ENCODE data around the gene TRPM3.

Gene TRPM3

DNA sequence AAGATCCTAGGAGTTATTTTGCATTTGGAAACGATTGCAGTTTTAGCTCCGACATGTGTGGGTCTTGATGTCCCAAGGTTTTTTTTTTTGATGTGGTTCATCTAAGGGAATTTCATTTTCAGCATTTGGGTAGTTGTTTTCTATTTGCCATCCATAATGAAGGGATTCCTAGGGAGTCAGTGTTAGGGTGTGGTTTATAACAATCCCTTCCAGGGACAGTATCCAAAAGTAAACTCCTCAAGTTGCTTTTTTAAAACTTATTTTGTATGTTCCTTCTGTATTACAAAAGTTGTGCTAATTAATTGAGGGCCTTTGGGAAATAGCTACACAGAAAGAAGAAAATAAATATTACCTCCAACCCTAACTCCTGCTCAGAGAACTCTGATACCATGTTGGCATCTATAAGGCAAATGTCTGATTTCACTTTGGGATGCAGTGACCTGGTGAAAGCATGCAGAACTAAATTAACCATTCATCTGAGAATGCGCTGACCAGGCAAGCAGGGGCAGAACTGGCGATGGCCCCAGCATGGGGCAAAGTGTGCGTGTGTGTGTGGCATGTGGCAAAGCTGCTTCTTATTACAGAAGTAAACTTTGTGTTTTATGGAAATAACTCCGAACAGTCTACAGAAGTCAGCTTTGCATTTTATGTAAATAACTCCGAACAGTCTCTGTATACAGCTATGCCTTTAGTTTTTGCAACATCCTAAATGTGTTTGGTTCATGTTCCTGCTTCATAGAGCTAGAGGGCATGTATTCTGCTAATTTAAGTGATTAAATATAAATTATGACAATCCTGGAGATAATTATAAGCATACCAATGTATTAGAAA lies 237.2 kb downstream of the TRPM3 start:
- DNase-seq (ENCODE audit: low spot score), result no peak

DNA sequence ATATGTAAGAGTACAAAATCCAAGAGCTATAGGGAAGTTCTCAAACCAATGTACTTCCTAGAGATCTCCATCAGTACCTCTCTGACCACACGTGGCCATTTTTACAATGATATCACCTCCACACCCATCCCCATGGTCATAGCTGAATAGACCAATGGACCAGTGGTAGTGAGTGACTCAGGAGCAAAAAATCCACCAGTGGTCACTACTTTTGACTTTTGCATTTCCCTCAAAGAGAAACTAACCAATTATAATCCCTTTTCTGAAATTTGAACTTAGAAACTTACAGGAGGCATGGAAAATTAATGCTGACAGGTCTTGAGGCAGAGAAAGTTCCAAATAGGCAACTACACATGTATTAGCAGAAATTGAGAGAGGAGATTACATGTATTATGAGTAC lies 238.4 kb downstream of the TRPM3 start:
- DNase-seq (ENCODE audit: low spot score), result no peak

DNA sequence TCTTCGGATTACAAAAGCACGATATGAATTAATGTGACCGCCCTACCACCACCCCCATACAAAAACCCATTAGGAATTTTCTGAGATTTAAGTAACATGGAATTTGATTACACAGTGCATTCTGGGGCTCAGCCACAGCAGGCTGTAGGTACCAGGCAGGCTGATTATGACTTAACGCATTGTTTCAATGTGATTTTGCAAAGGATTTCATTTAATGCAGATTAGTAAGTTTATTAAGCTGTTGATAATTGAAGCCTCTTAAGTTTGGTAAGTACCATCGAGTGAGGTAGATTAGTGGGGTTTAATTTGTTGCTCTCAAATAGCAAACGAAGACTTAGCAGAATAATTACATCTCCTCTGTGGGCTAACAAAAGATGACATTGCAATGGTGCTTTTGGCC lies 240.1 kb downstream of the TRPM3 start:
- no peak for DNase-seq (ENCODE audit: low spot score)

DNA sequence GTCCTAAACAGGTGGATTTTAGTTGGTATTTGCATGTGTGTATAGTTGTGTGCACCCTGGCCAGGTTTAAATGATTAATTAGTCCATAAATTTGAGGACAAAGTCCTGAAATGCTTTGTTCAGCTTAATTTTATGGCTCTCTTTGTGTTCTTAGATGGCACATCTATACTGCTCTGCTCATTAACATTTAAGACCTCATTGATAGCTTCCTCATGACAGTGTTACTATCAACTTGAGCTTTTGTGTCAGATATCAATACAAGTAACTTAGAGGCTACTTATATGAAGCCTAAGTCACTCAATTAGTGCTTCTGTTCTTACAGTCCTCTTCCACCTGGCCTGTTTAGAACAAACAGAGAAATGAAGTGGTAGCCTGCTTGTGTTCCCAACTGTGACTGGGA lies 240.9 kb downstream of the TRPM3 start:
- no peak for DNase-seq (ENCODE audit: low spot score)

DNA sequence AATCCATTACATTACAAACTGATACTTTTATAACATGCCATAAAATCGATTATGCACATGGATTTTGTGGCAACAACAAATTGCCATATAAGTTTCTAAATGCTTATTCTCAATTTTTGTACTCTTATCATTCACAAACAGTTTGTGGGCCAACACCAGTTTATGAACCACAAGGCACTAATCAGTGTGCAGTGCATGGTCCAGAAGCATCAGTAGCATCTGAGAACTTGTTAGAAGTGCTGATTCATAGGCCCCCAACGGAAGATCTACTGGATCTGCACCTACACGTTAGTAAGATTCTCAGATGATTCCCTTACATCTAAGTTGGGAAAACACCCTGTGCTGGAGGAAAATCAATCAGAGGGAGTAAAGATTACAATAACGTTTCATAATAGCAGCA lies 242.8 kb downstream of the TRPM3 start:
- DNase-seq (ENCODE audit: low spot score), result no peak

DNA sequence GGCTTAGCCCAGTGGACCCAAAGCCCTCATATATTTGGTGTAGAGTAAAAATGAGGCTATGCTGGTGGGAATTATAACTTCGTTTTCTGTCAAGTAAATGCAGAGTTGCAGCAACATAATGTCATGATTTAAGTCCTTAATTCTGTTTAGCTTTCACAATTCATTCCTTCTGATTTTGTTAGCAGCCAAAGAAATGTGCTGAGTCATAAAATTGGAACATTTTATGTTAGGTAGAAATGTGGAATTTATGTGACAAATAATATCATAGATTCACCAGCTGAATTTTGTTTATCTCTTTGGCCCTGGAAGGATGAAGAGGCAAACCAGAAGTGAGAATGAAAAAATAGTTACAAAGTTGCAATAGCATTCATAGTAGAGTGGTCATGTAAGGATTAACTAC lies 247.0 kb downstream of the TRPM3 start:
- no peak for DNase-seq (ENCODE audit: low spot score)

DNA sequence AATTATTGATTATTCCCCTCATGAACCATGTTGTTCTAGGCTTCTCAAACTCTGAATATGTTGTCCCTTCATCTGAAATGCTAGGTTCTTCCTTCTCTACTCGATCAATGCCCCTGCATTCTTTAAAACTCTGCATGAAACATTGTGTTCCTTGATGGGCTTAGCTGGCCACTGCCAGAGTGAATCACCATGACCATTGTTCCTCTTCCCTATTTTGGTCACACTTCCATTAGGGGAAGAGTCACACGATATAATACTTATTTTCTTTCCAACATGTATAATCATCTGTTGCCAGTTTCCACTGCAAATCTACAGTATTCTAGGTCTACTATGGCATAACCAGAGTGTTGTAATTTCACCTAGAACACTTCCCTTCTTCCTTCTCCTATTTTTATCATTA lies 247.9 kb downstream of the TRPM3 start:
- no peak for DNase-seq (ENCODE audit: low spot score)

DNA sequence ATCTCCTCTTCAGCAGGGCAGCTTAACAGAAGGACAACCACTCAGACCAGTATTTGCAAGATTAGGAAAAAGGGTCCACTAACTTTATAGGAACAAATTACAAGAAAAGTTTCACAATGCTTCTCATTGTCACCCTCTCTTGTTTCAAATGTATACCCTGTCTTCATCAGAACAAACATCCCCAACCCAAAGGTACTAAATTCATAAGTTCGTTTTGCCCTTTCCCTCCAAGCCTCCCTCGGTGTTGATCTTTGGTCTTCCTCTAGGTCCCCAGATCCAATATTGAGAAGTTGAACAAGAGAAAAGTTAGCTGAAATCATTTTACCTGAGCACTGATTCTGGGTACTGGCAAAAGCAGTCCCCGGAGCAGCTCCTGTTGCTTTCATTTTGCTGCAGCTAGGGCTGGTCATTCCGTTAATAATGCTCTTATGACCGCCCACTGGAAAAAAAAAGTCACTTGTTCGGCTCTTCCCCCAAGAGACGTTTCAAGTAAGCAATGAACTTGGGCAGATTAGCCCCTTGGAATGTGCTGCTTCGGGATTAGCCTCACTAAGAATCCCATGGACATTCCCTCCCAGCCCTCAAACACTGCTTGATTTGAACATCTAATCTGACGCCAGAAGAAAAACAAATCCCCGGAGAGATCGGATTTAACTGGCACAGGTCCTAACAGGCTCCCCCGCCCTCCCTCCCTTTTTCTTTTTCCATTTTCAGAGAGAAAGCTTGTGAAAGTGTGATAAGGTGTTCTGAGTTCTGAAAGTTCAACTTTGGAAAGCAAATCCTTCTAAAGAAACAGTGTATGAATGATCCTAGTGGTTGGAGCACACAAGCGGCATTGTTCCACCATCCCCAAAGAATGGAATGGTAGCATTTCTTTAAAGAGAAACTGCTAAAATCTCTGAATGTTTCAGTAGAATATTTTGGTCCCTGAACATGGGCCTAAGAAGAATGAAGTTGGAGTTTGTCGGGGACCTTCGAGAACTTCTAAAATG lies 252.5 kb downstream of the TRPM3 start:
- peak; percentile 52 for DNase-seq (ENCODE audit: low spot score)

DNA sequence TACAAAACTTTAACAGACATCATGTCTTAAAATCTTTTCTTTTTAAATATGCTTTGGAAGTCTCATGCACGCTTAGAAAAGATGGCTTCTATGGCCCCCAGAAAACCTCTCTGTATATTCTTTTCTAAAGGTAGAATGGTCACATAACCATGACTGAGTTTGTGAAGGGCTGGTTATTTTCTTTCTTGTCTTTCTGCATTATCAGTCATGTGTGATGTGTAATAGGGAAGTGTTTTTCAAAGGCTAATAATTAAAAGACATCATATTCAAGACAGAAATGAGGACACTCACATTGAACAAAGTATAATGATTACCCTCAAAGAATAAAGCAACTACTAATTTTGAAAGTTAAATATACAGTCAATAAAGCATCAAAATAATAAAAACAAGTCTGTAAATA lies 253.4 kb downstream of the TRPM3 start:
- DNase-seq (ENCODE audit: low spot score), result no peak

DNA sequence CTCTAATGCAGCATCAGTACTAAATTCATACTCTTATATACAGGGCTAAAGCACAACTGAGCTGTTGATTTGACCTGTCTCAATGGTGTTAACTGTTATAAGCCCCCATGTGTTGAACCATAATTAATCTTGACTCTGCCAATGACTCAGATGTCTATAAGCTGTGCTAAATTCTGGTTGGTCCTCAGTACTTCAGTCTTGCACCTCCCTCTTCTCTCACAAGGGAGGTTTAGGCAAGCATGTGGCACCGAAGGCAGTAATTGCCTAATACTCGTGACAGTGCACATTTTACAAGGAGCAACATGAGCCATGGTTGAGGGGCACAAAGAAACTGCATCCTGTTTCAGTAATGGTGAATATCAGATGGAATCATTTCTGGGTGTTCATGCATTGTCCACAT lies 255.9 kb downstream of the TRPM3 start:
- DNase-seq (ENCODE audit: low spot score), result no peak

DNA sequence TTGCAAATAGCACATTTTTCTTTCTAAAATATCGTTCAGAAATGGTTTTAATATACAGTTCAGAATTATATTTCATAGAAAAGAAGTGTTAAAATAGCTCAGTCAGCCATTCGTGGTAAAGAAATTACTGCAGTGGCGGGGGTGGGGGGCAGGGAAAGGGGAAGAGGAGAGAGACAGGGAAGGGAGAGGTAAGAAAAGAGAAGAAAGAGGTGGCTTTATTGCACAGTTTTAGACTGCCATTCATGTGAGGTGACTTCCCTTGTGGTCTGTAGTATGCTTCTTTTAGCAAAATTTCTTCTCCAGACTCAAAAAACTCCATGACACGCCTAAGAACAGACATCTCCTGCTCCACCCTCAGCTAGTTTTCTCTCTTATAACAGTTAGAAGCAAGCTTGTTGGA lies 259.6 kb downstream of the TRPM3 start:
- DNase-seq (ENCODE audit: low spot score), result no peak

DNA sequence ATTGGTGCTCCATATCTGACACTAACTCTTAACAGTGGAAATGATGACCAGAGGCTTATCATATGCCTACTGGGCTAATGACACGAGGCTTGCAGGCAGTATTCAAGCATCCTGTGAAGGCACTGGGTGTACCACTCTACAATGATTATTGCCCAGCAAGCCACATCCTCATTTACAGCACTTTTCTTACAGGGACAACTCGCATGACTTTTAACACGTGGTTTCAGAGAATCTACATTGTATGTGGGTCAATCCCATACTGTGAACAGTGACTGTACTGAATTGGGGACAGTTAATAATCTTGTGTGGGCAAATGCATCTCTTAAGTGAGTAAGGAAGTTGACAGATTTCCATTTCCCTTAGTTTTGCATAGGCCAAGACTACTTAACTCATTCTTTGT lies 260.0 kb downstream of the TRPM3 start:
- DNase-seq (ENCODE audit: low spot score), result no peak

DNA sequence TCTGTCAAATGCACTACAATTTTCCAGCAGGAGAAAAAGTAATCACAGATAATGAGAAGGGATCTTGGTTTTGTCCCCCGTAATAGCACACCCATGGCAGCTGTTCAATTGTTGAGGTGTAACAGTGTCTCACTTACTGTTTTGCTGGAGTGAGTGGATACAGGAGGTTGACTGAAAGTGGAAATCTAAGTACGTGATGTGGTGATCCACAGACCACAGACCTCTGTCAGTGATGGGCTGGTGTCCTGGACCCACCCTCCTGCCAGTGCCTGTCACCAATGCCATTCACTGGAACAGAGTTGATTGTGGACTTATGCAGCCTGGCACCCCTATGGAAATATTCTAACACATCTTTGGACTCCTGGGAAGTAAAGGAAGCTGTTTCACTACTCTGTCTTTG lies 261.7 kb downstream of the TRPM3 start:
- DNase-seq (ENCODE audit: low spot score), result no peak

DNA sequence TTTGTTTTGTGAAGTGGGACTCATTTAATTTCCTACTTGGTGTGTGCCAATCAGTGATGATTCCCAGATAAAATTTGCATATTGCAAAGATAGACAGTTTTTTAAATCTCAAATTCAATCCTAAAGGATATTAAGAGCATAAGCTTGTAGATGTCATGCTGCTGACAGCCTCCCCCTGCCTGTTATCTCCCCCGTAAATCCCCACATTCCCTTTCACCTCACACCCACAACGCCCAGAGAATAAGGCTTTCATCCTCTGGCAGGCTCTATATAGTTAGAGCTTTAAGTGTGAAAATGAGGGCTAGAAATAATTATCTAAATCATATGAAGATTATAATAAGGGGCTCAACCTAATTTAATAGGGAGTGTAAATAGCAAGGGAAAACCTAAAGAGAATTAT lies 265.0 kb downstream of the TRPM3 start:
- no peak for DNase-seq (ENCODE audit: low spot score)

DNA sequence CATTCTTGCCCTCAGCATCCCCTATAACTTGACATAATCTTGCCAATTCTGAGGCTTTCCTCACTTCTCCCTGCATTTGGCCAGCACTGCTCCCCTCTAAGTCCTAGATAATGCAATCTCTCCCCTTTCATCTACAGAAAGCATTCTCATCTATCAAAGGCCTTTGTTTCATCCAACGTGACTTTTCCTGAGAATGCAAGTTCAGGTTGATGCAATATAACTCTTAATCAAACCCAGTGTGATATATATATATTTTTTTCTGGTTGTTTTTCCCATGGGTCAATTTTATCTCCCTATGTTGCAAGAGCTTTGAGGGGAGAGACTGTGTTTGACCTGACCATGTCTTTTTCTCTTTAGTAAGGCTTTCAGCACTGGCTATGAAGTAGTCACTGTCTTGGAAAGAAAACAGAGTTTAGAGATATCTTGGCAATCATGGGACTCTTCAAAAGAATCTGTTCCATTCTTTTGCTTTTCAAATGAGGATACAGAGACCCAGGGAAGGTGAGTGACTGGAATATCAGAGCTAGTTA lies 268.6 kb downstream of the TRPM3 start:
- DNase-seq (ENCODE audit: low spot score), result no peak

DNA sequence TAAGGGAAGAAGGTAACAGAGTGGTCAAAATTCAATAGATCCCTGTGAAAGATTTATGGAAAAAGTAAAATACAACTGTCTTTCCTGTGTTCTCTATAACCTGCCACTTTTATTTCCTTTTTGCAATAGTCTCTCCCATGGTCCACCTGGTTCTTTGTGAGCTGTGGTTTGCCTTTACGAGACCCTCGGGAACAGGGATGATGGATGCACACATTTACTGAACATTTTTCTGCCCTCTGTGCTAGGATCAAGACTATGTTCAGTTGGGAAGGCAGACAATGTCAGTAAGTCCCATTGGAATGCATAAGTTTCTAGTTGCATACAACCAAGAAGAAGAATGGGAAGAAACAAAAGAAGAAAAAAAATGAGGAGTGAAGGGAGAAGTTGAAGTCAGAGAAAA lies 281.2 kb downstream of the TRPM3 start:
- DNase-seq (ENCODE audit: low spot score), result no peak

DNA sequence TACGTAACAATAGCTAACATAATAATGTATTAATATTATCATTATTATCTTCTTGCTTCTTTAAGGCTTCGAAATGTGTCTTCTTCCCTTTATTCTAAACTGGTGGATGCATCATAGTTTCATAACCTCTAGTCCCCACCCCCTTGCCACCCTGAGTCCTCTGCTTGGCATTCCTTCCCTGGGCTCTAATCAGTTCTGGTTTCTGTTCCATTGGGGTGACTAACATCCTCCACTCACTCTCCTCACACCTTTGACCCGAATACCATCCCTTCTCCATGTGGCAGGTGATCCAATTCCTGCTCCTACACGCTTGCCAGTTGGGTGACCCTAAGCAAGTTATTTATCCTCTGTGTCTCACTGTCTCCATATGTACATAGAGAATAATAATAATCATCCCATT lies 286.1 kb downstream of the TRPM3 start:
- DNase-seq (ENCODE audit: low spot score), result no peak

DNA sequence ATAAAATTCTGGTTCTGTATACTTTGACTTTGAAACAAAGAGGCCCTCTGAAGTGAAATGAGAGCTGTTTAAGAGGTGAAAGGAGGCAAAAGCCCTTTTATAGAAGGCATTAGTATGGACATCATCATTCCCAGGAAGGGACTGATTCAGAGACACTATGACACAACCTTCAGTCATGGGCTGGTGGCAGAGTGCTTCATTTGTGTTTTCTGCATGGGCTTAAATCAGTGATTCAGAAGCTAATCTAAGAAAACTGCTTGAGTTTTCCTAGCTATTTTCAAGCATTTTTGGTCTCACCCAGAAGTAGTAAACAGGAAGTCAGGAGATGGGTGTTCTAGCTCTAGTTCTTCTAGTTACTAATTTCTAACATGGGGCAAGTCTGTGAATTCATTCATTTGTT lies 288.9 kb downstream of the TRPM3 start:
- DNase-seq (ENCODE audit: low spot score), result no peak

DNA sequence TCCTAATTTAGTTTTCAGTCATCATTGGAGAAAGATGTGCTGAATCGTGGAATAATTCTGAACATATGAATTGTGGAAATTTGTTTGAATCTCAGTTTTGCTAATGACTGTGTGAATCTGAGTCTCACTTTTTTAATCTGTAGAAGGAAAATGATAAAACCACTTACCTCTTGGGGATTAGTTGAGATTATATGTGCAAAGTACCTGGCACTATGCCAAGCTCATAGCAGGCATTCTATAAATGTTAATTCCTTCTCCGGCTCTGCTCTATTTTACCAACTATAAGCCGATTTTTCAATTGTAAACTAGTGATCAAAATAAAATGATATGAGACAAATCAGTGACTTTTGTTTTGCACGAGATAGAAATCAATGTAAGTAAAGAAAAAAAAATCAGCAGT lies 290.8 kb downstream of the TRPM3 start:
- DNase-seq (ENCODE audit: low spot score), result no peak

DNA sequence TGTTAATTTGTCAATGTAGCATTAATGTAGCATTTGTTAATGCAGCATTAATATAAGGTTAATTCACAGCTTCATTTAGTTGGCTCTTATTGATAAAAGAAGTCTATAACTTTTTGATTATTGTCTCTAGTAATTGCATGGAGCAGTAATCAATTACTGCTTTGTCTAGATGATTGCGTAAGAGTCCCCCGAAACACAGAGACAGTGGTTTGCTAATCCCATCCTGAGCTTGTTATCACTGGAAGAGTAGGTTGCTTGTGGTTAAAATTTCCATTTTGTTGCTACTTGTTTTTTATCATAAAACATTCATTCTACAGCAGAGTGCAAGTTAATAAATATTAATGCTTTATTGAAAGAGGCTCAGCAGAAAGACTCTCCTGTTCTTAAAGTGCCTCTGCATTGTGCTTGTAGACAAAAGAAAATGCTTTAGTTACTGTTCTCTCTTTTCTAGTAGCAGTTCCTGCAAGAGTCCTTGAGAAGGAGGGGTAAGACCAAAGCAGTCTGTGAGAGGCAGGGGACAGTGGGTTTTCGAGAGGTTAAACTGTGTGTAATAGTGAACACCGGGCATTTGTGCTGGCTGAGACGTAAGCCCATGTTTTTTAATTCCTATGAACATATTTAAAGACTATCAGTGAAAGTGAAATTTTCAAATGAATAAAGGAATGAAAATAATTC lies 291.7 kb downstream of the TRPM3 start:
- DNase-seq (ENCODE audit: low spot score), result no peak

DNA sequence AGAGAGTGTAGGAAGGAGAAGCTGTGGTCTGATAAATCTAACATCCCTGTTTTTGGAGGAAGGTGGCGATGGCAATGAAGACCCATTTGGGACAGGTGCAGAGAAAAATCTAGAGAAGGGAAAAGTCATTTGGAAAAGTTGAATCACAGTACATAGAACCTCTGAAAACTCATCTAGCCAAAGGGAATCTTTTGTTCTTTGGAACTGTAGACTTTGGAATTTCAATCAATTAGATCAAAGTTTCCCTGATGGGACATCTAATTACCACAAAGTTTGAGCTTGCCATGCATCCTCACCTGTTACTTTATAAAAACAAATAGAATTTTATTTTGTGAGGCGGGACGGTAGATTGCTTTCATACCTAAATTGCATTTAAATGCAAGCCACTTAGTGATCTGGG lies 294.9 kb downstream of the TRPM3 start:
- DNase-seq (ENCODE audit: low spot score), result no peak

DNA sequence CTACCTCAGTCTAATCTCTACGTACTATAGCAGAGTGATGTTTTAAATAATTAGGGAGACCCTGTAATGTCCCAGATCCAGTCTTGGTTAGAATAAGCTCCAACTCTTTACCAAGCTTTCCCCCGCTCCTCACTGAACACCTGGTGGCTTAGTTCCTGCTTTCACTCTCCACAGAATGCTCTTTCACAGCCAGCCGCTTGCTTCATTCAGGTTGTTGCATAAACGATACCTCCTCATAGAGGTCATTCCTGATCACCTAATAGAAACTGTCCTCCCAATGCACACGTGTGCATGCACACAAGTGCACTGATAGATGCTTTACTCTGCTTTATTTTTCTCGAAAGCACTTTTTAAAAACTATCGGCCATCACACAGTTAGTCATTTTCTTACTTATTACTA lies 298.1 kb downstream of the TRPM3 start:
- no peak for DNase-seq (ENCODE audit: low spot score)
